Epidermal melanocyte (primary cell): ENCODE data around the gene ANGPTL4.
A peak's percentile ranks its signal among the peaks of the same experiment; 100 is the strongest.
"Not testable (repeated sequence)": the region's sequence is repeated elsewhere in the genome, so short reads cannot be mapped to it uniquely, and the experiment has no call there.

ENCODE experiments used
- DNase-seq: peaks from one replicate; pipeline ENCODE4 v3.0.0; 2011; ENCODE audit warnings: low spot score; ENCODE audit not compliant: insufficient read length

The ANGPTL4 gene

GRCh38 chr19:8363803-8364771, at the start of gene ANGPTL4:
Gene ANGPTL4, plus strand, starts transcription at chr19:8364155. Its CDS starts 167 bp downstream, at chr19:8364322.
- peak; percentile 79 for DNase-seq

- not testable (repeated sequence) for DNase-seq
These were observed 48.8 kb upstream of the ANGPTL4 start for GRCh38 chr19:8314981-8315640.

GRCh38 chr19:8316351-8317125, 47.4 kb upstream of the ANGPTL4 start:
- DNase-seq = peak; percentile 2

- DNase-seq = not testable (repeated sequence)
These were observed 45.1 kb upstream of the ANGPTL4 start for GRCh38 chr19:8318835-8319234.

GRCh38 chr19:8319807-8320520, 44.0 kb upstream of the ANGPTL4 start:
- DNase-seq = peak; percentile 17

- DNase-seq = peak; percentile 15
These were observed 43.3 kb upstream of the ANGPTL4 start for GRCh38 chr19:8320564-8321066.

- DNase-seq = peak; percentile 86
These were observed 42.6 kb upstream of the ANGPTL4 start, which contains the start of the genes NDUFA7 and RPS28 for GRCh38 chr19:8321067-8321985. Gene NDUFA7, minus strand, starts transcription at chr19:8321375. Its CDS starts 17 bp downstream, at chr19:8321358. Gene RPS28, plus strand, starts transcription at chr19:8321496. Its CDS starts 35 bp downstream, at chr19:8321531.

GRCh38 chr19:8321986-8322637, 41.8 kb upstream of the ANGPTL4 start:
- peak; percentile 11 for DNase-seq

GRCh38 chr19:8322638-8322997, 41.3 kb upstream of the ANGPTL4 start:
- peak; percentile 13 for DNase-seq

- no peak for DNase-seq
These were observed 40.2 kb upstream of the ANGPTL4 start for GRCh38 chr19:8323781-8324185.

GRCh38 chr19:8324186-8325050, 39.5 kb upstream of the ANGPTL4 start:
- peak; percentile 3 for DNase-seq

GRCh38 chr19:8325454-8325853, 38.5 kb upstream of the ANGPTL4 start:
- DNase-seq = no peak

- DNase-seq = peak; percentile 11
These were observed 34.0 kb upstream of the ANGPTL4 start for GRCh38 chr19:8329996-8330395.

- peak; percentile 8 for DNase-seq
These were observed 32.6 kb upstream of the ANGPTL4 start for GRCh38 chr19:8331263-8331845.

- DNase-seq = no peak
These were observed 30.8 kb upstream of the ANGPTL4 start for GRCh38 chr19:8332976-8333766.

GRCh38 chr19:8333767-8334457, 30.0 kb upstream of the ANGPTL4 start:
- DNase-seq = no peak
